Measurements from ENCODE around the gene DNER.
"Not testable (repeated sequence)": the region's sequence is repeated elsewhere in the genome, so short reads cannot be mapped to it uniquely, and the experiment has no call there.

DNER gene

DNA sequence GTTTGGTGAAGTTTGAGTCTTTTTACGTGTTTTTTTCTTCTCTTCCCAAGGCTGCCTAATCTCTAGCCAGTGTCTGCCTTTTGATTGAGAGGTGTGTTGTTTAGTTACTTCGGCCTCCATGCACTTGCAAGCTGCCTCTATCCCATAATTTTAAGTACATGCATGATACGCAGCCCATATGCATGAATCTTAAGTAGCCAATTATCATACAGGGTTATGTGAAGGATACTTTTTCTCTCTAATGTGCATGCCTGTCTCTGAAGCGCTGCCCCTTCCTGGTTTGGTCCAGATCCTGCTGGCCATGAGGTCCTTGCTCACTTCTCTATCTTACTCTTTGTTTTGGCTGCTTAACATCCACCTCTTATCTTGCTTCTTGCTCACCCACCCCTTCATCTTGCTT, 369.4 kb downstream of the DNER start:
- DNase-seq (ENCODE audit: low spot score in 2 of 2) (no peak), ATAC-seq (ENCODE audit: low read depth) (no peak)
- H3K27ac Mint-ChIP-seq = no peak overlapping the region
- H3K4me3 Mint-ChIP-seq = no peak overlapping the region
- peaks cover 2% of the 10 kb centered on the region for H3K36me3 Mint-ChIP-seq
- peaks cover 10% of the 10 kb centered on the region for H3K27me3 Mint-ChIP-seq
- H3K9me3 Mint-ChIP-seq = peaks cover 1% of the 10 kb centered on the region
- H3K4me1 Mint-ChIP-seq = no peaks in the 10 kb centered on the region

DNA sequence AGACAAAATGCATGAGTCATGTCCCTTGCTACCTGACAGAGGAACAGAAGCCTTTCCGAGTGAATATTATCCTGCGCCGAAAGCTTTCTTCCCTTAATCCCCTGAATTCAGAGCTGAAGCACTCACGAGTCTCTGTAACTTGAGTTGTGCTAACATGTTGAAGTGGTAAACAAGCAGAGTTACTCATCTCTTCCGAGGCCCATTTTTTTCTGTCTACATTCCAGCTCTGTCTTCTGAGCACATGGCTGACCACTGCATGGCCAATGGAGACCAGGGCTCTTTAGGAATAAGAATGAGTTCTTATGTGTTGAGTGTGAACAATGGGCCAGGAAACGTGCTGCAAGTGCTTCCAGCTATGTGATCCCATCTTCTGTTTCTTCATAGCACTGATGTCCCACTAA, 370.2 kb downstream of the DNER start:
- Mint-ChIP-seq H3K27me3 (peaks cover 6% of the 10 kb centered on the region), H3K4me1 (no peaks in the 10 kb centered on the region), H3K9me3 (no peaks in the 10 kb centered on the region), H3K4me3 (no peak overlapping the region), H3K27ac (no peak overlapping the region), H3K36me3 (no peaks in the 10 kb centered on the region)
- ATAC-seq (ENCODE audit: low read depth) = no peak
- no peak for DNase-seq (ENCODE audit: low spot score in 2 of 2)

DNA sequence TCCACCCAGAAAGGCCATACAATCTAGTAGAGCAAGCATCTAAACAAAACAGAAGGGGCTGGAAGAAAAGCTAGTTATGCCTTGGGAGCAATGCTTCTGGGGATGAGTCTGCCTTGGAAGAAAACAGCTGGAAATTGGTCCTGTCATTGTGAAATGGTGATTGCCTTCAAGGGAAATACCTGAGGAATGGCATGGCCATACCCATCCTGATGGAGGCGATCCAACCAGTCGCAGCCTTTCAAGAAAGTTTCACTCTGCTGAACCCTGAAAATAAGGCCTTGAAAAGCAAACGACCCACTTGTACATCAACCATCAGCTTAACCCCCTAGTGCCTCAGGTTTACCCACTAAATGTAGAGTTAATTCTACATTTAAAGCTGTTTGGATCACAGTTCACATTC, 370.7 kb downstream of the DNER start:
- Mint-ChIP-seq H3K4me1 (no peaks in the 10 kb centered on the region), H3K27me3 (peaks cover 6% of the 10 kb centered on the region), H3K27ac (no peak overlapping the region), H3K4me3 (no peak overlapping the region), H3K9me3 (no peaks in the 10 kb centered on the region), H3K36me3 (no peaks in the 10 kb centered on the region)
- no peak for ATAC-seq (ENCODE audit: low read depth)
- DNase-seq (ENCODE audit: low spot score in 2 of 2) = no peak

DNA sequence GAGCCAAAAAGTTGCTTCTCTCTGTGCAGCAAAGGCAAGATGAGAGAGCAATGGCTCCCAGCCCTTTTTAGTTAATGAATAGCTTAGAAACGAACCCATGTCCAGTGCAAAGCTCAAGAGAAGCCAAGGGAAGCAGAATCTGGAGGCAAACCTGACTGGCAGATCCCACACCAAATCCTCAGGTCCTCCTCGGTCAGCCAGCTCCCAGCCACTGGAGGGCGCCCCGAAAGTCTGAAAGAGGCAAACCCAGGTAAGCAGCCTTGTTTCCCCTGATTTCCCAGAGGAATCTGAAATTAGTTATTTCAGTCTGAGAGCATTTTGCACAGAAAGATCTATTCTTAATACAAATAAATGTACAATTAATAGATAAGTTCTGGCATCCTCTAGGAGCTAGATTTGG, 372.0 kb downstream of the DNER start:
- no peaks in the 10 kb centered on the region for H3K9me3 Mint-ChIP-seq
- DNase-seq (ENCODE audit: low spot score in 2 of 2) (no peak), ATAC-seq (ENCODE audit: low read depth) (no peak)
- H3K4me1 Mint-ChIP-seq = no peaks in the 10 kb centered on the region
- H3K4me3 Mint-ChIP-seq = no peak overlapping the region
- H3K27me3 Mint-ChIP-seq = peaks cover 2% of the 10 kb centered on the region
- no peak overlapping the region for H3K27ac Mint-ChIP-seq
- no peaks in the 10 kb centered on the region for H3K36me3 Mint-ChIP-seq

DNA sequence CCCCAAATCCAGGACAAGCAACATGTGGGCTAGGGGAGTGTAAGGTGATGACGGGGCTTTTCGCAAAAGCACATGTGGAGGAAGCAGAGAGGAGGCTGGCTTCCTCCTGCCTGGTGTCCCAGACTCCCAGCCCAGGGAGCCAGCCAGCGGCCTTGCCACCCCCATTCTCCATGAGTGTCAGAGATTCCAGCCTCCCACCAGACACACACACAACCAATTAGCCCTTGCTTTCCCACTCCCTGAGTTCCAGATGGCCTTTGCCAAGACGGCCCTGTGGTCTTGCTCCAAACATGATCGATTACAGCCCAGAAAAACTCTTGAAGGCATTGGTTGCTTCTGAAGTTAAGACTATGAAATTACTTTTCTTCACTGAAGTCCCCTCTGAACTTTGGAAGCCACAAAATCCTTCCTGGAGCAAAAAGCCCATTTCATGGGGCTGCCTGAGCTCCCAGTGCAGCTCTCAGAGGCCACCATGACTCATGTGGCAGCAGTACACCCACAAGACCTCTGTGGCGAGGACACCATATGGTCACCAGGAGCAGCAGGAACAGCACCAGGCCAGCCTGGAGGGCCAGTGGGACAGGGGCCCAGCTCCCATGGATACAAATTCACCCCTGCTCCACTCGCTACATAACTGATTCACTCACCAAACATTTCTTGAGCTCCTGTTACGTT, 374.1 kb downstream of the DNER start:
- H3K36me3 Mint-ChIP-seq = no peaks in the 10 kb centered on the region
- no peaks in the 10 kb centered on the region for H3K9me3 Mint-ChIP-seq
- no peaks in the 10 kb centered on the region for H3K4me1 Mint-ChIP-seq
- no peak overlapping the region for H3K27ac Mint-ChIP-seq
- ATAC-seq (ENCODE audit: low read depth) = no peak
- DNase-seq (ENCODE audit: low spot score in 2 of 2) = no peak
- H3K27me3 Mint-ChIP-seq = peaks cover 2% of the 10 kb centered on the region
- H3K4me3 Mint-ChIP-seq = no peak overlapping the region

DNA sequence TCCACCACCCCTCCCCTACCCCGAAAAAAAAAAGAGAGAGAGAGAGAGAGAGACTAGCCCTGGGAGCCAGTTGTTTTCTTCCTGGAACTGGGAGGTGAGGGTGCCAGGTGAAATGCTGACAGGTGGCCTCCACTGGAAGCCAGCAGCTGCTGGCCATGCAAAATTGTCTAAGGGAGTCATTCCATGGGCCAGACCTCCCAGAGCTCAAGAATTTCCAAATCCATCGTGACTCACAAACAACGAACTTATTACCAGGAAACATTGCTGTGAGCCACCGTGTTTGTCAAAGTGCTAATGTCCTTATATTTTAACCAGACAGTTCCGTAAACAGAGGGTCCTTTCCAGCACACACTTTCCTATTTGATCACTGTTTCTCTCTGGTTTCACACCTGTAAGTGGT, 374.7 kb downstream of the DNER start:
- ATAC-seq (ENCODE audit: low read depth) (no peak), DNase-seq (ENCODE audit: low spot score in 2 of 2) (no peak)
- Mint-ChIP-seq H3K4me1 (no peaks in the 10 kb centered on the region), H3K27ac (no peak overlapping the region), H3K4me3 (no peak overlapping the region), H3K36me3 (no peaks in the 10 kb centered on the region), H3K9me3 (no peaks in the 10 kb centered on the region), H3K27me3 (peaks cover 2% of the 10 kb centered on the region)

DNA sequence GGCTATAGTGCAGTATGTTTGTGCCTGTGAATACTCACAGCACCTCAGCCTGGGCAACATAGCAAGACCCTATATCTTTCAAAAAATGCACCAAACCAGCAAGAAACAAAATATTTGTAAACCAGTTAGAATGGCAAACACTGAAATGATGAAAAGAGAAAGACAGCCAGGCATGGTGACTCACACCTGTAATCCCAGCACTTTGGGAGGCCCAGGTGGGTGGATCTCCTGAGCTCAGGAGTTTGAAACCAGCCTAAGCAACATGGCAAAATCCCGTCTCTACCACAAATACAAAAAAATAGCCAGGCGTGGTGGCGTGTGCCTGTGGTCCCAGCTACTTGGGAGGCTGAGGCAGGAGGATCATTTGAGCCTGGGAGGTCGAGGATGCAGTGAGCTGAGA, 375.2 kb downstream of the DNER start:
- not testable (repeated sequence) for ATAC-seq (ENCODE audit: low read depth); DNase-seq (ENCODE audit: low spot score in 2 of 2); H3K4me3 Mint-ChIP-seq; H3K27me3 Mint-ChIP-seq; H3K4me1 Mint-ChIP-seq; H3K36me3 Mint-ChIP-seq; H3K27ac Mint-ChIP-seq; H3K9me3 Mint-ChIP-seq

DNA sequence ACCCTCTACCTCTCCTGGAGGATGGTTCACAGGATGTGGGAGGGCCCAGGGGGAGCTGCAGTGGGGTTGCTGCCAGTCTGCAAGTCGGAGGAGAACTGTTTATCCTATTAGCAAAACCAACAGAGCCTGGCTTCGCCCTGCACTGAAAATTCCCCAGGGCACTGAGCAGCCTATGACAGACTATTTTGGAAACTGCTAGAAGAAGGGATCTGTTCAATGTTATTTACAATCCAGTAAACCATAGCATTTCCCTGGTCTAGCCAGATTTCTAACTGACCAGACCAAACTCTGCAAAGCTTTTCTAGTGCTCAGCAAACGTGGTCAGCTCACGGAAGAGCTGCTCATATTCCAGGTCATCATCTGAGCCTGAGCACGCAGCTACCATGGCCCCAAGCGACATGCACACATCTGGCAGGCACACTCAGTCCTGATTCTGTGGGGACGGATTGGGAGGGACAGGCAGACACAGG, 378.4 kb downstream of the DNER start:
- H3K36me3 Mint-ChIP-seq = no peaks in the 10 kb centered on the region
- H3K27ac Mint-ChIP-seq = no peak overlapping the region
- ATAC-seq (ENCODE audit: low read depth) (no peak), DNase-seq (ENCODE audit: low spot score in 2 of 2) (no peak)
- H3K4me1 Mint-ChIP-seq = peaks cover 12% of the 10 kb centered on the region
- H3K4me3 Mint-ChIP-seq = no peak overlapping the region
- H3K9me3 Mint-ChIP-seq = no peaks in the 10 kb centered on the region
- no peaks in the 10 kb centered on the region for H3K27me3 Mint-ChIP-seq

DNA sequence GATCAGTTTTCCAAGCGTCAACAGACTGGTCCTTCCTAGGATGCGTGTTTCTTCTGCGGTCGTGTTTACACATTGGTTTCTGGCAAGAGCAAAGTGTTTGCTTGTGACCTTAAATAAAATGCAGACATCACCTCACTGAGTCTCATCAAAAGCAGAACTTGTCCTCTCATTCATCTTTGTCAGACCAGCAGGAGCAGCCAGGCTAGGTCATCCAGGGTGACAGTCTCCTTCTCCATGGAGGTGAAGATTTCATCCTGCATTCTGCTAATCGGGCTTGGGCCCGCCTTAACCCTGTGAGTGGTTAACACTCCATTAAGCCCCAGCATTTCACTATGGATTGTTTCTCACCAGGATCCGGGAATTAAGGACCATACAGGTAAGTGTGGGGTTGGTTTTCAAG, 379.0 kb downstream of the DNER start:
- ATAC-seq (ENCODE audit: low read depth) (no peak), DNase-seq (ENCODE audit: low spot score in 2 of 2) (no peak)
- Mint-ChIP-seq H3K27me3 (no peaks in the 10 kb centered on the region), H3K27ac (no peak overlapping the region), H3K4me3 (no peak overlapping the region), H3K4me1 (peaks cover 14% of the 10 kb centered on the region), H3K9me3 (no peaks in the 10 kb centered on the region), H3K36me3 (no peaks in the 10 kb centered on the region)

DNA sequence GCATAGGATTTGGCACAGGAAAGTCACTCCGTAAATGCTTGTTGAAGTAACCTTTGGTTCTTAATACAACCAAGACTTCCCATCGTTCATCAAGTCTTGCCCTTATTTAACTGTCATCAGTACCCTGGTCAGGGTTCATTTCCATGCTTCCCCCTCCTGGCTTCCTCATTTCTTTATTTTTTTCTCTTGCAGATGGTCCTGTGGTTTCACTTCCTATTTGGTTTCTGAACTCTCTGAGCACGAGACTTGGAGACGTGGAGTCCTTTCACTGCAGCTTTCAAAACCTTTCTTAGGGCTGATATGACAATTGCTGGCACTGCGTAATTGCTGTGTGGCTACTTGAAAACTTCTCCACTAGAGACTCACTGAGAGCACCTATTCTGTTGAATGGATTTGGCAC, 383.4 kb downstream of the DNER start:
- H3K27me3 Mint-ChIP-seq = no peaks in the 10 kb centered on the region
- DNase-seq (ENCODE audit: low spot score in 2 of 2) = peak in 1 of 2 donors; percentile 1
- H3K9me3 Mint-ChIP-seq = no peaks in the 10 kb centered on the region
- peak overlapping the region; percentile 63 for H3K27ac Mint-ChIP-seq
- no peak overlapping the region for H3K4me3 Mint-ChIP-seq
- peaks cover 14% of the 10 kb centered on the region for H3K4me1 Mint-ChIP-seq
- no peaks in the 10 kb centered on the region for H3K36me3 Mint-ChIP-seq
- ATAC-seq (ENCODE audit: low read depth) = peak; percentile 86

DNA sequence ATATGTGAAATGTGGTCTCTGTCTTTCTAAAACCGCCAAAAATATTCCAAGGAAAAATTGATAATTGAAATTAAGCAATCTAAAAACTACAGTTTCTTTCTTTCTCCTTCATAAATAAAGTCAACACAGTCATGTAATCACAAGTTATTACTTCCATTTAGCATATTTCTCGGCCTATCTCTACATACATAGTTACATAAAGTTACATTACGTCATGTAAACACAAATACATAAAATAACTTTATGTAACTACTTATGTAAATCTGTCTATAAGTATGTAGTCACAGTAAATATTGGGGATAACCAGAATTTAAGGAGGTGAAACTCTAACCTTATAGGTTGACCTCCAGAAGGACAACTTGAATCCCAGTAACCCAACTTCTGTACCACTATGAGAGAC, 394.8 kb downstream of the DNER start:
- ATAC-seq (ENCODE audit: low read depth) = no peak
- H3K4me3 Mint-ChIP-seq = no peak overlapping the region
- H3K4me1 Mint-ChIP-seq = no peaks in the 10 kb centered on the region
- no peak overlapping the region for H3K27ac Mint-ChIP-seq
- H3K27me3 Mint-ChIP-seq = peaks cover 4% of the 10 kb centered on the region
- H3K9me3 Mint-ChIP-seq = peaks cover 3% of the 10 kb centered on the region
- H3K36me3 Mint-ChIP-seq = peaks cover 2% of the 10 kb centered on the region
- DNase-seq (ENCODE audit: low spot score in 2 of 2) = no peak

DNA sequence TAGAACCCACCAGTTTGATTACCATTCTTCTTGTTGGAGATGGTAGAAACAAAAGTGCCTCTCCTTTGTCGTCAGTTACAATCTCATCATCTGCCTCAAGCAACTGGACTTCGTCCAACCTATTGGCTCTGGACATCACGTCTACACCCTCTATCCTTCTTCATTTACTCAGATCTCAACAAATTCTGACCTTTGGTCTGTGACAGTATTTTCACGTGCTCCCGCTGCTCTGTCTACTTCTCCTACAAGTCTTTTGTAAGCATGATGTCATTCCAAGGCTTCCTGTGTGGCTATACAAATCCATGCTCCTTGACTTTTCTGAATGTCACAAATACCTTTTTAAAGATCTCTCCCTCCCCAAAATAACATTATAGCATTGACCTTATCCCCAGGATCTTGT, 400.2 kb downstream of the DNER start:
- H3K4me3 Mint-ChIP-seq = no peak overlapping the region
- no peaks in the 10 kb centered on the region for H3K4me1 Mint-ChIP-seq
- no peaks in the 10 kb centered on the region for H3K9me3 Mint-ChIP-seq
- no peaks in the 10 kb centered on the region for H3K27me3 Mint-ChIP-seq
- H3K27ac Mint-ChIP-seq = no peak overlapping the region
- no peak for DNase-seq (ENCODE audit: low spot score in 2 of 2)
- no peaks in the 10 kb centered on the region for H3K36me3 Mint-ChIP-seq
- no peak for ATAC-seq (ENCODE audit: low read depth)

DNA sequence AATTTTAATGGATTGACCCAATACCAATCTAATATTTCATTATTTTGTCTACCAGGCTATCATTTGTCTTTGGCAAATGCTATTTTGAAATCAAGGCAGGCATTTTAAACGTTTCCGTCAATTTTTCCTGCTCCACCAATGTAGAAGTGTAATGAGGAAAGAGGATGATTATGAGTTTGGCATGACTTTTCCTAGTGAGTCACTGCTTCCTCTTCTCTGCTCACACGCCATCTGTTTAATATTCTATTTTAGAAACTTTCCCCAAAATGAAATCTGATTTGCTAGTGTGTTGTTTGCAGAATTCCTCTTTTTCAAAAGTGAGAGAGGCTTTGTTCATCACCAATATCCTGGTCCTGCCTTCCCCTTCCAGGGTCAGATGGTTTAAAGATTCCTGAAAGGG, 400.8 kb downstream of the DNER start:
- Mint-ChIP-seq H3K4me1 (no peaks in the 10 kb centered on the region), H3K27me3 (no peaks in the 10 kb centered on the region), H3K36me3 (no peaks in the 10 kb centered on the region), H3K4me3 (no peak overlapping the region), H3K27ac (no peak overlapping the region), H3K9me3 (no peaks in the 10 kb centered on the region)
- DNase-seq (ENCODE audit: low spot score in 2 of 2) (no peak), ATAC-seq (ENCODE audit: low read depth) (no peak)
